HG03196 (cell line): ENCODE measurements around the gene RPL3.
A peak's percentile ranks its signal among the peaks of the same experiment; 100 is the strongest.
"Not testable (repeated sequence)": the region's sequence is repeated elsewhere in the genome, so short reads cannot be mapped to it uniquely, and the experiment has no call there.

Experiments used
- ATAC-seq: cut with Tn5 transposase; IDR thresholded peaks from one replicate; pipeline ENCODE4 v1.9.1; 2021; ENCODE audit not compliant: unreplicated experiment

RPL3 gene

DNA sequence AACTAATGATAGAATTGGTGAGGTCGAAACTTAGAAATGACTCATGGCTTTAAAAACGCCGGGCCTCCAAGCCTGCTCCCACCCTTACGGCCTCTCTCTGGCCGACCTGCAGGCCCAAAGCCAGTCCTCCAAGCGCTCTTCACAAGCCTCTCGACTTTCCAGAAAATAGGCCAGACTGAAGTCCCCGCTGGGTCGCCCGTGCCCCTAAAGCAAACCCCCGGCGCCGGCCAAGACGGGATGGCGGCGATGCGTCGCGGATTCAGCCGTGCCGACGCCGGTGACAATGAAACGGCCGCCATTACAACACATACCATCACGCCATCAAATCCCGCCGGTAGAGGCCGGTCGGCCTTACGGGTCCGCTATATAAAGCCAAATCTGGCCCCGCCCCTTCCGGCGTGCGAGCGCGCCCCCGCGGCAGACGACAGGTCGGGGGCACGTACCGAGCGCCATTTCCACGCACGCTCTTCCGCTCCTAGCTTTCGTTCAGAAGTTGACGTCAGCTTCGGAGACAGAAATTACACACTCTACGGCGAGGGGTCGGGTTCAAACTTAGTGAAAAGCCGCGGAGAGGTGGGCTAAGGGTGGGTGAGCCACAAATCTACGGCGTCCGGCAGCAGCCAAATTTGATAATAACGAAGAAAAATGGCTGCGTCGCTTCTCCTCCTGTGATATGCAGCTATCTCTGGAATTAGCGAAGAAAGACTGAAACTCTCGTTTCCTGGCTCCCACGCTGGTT lies at the start of gene RPL3:
Gene RPL3, minus strand, starts transcription at position 340 of the 739 bp plus-strand sequence. Its CDS starts 26 bp downstream, at position 314.
- ATAC-seq, result peak; percentile 82

GRCh38 chr22:39369186-39369585 lies 49.8 kb upstream of the RPL3 start:
- no peak for ATAC-seq

DNA sequence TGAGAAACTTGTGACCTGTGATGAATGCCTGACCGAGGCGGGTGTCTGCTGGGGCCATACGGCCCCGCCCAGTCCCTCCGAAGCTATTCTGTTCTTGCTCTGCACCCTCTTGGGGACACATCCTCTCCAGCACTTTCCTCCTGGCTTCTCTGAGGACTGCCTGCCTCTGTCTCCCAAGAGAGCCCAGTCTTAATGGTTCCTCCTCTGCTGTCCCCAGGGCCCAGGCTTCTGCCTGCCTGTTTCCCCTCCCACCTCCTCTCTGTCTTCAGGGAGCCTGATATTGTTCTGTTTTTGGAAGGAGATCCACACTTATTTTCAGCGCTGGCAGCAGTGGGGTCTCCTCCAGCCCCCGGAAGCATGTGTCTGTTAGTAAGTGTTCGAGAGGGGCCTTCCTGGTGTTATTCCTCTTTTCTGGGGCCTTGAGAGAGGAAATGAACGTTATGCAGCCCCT lies 49.1 kb upstream of the RPL3 start:
- no peak for ATAC-seq

DNA sequence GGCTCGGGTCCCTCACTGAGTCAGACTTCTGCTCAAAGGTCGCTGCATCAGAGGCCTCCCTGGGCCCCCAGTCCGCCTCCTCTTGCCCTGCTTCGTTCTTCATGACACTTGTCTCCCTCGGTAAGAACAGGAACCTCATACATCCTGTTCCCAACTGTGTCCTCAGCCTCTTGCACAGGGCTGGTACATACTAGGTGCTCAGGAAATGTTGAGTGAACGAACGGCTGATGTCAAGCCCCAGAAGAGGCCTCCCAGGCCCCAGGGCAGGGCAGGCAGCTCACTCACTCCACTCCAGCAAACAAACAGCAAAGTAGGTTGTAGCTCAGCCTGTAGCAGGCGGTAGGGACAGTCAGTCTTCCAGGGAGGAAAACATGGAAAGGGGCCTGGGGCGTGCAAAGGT lies 47.6 kb upstream of the RPL3 start:
- no peak for ATAC-seq

DNA sequence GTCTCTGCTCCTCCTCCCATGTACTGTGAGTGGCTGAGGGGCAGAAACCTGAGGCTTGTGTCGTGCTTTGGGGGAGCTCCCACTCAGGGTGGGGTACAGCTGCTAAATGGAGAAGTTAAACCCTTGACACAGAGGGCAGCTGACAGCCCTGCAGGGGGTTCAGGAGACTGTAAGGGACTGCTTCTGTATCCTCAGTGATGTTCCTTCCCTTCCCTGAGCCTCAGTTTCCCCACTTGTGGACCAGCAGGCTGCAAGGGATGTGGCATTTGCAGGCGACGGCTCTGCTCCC lies 46.0 kb upstream of the RPL3 start:
- no peak for ATAC-seq

DNA sequence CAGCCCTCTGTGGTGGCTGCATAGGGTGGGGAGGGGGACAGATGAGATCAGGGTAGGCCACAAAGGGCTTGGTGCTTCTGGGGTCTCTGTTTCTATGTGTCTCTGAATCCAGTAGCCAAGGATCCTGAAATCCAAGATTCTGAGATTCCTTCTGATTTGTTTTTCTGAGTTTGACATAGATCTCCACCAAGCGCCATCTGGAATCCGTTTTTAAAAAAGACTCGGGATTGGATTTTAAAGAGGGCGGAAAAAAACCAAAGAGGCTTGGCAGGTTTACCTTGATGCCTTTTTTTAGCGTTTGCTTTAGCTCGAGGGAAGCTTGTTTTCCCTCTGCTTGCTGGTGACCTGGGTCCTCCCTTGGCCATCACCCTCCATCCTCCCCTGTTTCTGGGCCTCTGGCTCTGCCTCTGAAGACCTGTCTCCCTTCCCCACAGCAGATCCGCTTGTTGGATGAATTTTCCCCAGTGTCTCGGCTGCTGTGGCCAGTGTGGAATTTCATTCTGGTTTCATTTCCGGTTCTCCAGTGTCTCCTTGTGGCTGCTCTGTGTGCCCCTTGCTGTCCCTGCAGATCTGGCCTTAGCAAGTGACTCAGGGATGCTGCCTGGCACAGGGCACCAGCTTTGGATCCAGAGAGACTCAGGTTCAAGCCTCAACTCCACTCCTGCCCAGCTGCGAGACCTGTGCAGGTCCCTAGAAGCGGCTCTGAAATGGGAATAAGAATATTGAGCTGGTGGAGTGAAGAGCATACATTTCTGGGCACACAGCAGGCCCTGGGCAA lies 45.5 kb upstream of the RPL3 start:
- no peak for ATAC-seq

GRCh38 chr22:39363751-39364515 lies 44.5 kb upstream of the RPL3 start:
- ATAC-seq, result no peak

- no peak for ATAC-seq
Observed at GRCh38 chr22:39362932-39363331, 43.5 kb upstream of the RPL3 start.

DNA sequence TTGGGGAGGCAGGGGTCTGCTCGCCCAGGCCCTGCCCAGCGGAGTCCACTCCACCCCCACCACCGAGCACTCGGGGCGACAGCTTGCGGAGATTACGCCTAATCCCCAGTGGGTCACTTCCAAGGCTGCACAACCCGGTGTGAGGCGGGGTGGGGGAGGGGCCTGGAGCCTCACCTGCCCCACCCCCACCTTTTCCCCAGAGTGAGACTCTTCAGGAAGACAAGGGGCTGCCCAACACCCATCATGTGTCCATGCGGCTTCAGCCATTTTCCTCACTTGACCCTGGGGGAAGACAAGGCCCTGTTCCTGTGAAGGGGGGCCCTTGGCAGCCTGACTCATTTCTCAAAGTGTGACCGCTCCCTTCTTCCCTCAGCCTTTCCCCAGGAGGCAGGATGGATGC lies 42.8 kb upstream of the RPL3 start:
- no peak for ATAC-seq

DNA sequence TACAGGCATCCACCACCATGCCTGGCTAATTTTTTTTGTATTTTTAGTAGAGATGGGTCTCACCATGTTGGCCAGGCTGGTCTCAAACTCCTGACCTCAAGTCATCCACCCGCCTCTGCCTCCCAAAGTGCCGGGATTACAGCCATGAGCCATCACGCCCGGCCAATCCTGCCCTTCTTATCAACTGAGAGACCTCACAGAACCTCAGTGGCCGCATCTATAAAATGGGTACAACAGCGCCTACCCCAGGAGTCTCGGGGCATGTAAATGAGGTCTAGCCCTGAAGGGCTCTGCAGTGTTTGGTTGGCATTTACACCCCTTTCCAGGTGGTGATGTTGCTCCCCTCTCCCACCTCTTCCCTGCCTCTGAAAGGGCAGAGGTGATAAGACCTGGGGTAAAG lies 42.1 kb upstream of the RPL3 start:
- ATAC-seq, result no peak

DNA sequence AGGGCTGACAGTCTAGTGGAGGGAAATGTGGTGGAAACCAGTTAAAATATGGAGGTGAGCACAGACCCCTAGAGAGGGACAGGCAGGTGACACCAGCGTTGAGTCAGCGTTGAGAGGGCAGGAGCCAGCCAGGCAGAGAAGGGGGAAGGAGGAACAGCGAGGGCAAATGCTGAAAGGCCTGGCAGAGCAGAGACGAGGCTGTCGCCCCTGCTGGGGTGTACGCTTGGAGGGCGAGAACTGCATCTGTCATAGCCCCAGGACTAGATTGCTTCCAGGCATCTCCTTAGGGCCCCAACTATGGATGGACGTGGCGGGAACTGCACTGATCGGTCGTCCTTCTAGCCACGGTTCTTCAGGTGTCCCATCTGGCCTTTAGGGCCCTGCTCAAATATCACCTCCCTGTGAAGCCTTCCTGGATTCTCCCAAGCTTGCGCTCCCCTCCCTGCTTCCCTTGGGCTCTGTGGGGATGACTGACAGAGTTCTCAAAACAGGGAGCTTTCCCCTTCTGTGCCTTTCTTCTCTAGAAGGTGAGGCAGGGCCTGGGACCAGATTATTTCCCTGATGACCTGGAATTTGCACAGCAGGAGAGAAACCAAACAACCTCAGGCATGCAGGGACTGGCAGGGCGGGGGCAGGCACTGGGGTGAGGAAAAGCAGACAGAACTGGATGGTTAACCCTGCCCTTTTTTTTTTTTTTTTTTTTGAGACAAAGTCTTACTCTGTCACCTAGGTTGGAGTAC lies 41.4 kb upstream of the RPL3 start:
- ATAC-seq, result no peak

DNA sequence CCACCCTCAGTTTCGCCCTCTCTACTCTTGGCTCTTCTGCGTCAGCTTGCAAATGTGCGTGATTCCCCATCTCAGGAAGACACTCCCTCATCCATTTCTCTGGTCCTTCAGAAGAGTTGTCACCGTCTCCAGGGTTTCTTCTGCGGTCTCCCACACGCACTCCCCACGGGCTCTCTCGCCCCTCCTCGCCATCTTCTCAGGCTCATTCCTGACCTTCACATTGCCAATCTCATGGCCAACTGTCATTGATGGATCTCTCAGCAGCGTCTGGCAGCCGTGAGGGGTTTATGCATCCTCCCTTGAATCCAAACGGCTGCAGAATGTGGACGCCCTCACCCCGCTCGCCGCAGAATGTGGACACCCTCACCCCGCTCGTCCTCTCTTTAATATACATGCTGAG lies 40.8 kb upstream of the RPL3 start:
- no peak for ATAC-seq

- ATAC-seq, result no peak
Observed at GRCh38 chr22:39359659-39360195, 40.3 kb upstream of the RPL3 start.

- ATAC-seq, result not testable (repeated sequence)
Observed at GRCh38 chr22:39358197-39358596, 38.8 kb upstream of the RPL3 start.

GRCh38 chr22:39357110-39358108 lies 38.0 kb upstream of the RPL3 start:
- ATAC-seq, result not testable (repeated sequence)

DNA sequence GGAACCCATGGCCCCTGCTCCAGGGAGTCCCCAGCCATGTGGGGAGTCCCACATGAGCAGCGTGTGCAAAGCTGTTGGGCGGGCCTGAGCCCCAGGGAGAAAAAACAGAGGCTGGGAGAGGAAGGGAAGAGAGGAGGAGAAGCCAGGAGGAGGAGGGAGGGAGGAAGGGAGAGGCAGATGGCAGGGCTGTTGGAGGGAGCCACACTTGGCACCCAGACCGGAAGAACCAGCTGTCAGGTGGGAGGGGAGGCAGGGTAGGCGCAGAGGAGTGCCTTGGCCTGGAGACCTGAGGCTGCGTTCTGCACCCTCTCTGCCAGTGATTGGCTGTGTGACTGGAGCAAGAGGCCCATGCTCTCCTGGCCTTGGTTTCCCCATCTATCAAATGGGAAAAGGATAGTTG lies 37.0 kb upstream of the RPL3 start:
- ATAC-seq, result no peak

- not testable (repeated sequence) for ATAC-seq
Observed at GRCh38 chr22:39355805-39356204, 36.4 kb upstream of the RPL3 start.

- no peak for ATAC-seq
Observed at GRCh38 chr22:39355080-39355479, 35.7 kb upstream of the RPL3 start.

GRCh38 chr22:39353346-39353745 lies 33.9 kb upstream of the RPL3 start:
- ATAC-seq, result no peak
